A549 (cell line): Measurements from ENCODE around the gene PGLYRP1. TPM values are rescaled to one million over a fixed set of nuclear protein-coding genes. Genes with fewer than 3 reads are reported as not detected.

Experiments used
- ATAC-seq, 2 experiments: fragments of 200-7000 bp in 1 of 2; fragments of >200 bp in 1 of 2; cut with Nextera tagmentation in 1 of 2; cut with Tn5 transposase in 1 of 2; 3 replicates each; pipeline versions ENCODE4 v1.8.0 to v1.9.1; 2018 to 2020; ENCODE audit warnings: mild to moderate bottlenecking in 1 of 2, moderate library complexity in 1 of 2
- CTCF ChIA-PET: fragments of 300-600 bp; sonication (Branson Sonifier 250); formaldehyde crosslinking; extraction: SDS; loops from one replicate; lab custom pipeline; 2021; ENCODE audit warnings: antibody characterized with exemption, inconsistent platforms; lab: Yijun Ruan, JAX
- POLR2A ChIA-PET: fragments of 350-600 bp; formaldehyde crosslinking; extraction: SDS; loops from one replicate; lab custom pipeline; 2021; ENCODE audit warnings: antibody characterized with exemption, inconsistent platforms; lab: Yijun Ruan, JAX
- DNase-seq, 2 experiments: peaks; one replicate each; pipeline versions ENCODE4 v3.0.0 to v3.0.0-alpha.2; 2011 to 2016; ENCODE audit warnings: low read depth in 1 of 2, low spot score in 1 of 2
- FAIRE-seq: peaks from 2 replicates; lab custom pipeline; 2011; peaks lifted over from hg19 to GRCh38; lab: Jason Lieb, UNC
- H3K27ac ChIP-seq, 2 experiments: fragments of >200 bp; sonication (Bioruptor Twin); formaldehyde crosslinking; 3 replicates each; pipeline ENCODE4 v1.5.1; 2016 to 2017
- H3K4me1 ChIP-seq: fragments of >200 bp; sonication (Bioruptor Twin); formaldehyde crosslinking; 3 replicates; pipeline ENCODE4 v1.6.1; 2016
- H3K4me2 ChIP-seq: fragments of >200 bp; sonication (Bioruptor Twin); formaldehyde crosslinking; 3 replicates; pipeline ENCODE4 v1.6.1; 2016
- H3K4me3 ChIP-seq: fragments of >200 bp; sonication (Bioruptor Twin); formaldehyde crosslinking; 3 replicates; pipeline ENCODE4 v1.5.1; 2016
- H3K9me3 ChIP-seq: fragments of >200 bp; sonication (Bioruptor Twin); formaldehyde crosslinking; 3 replicates; pipeline ENCODE4 v1.6.1; 2016
- BCL3 ChIP-seq: fragments of >200 bp; sonication (Bioruptor Twin); formaldehyde crosslinking; IDR thresholded peaks from 3 replicates; pipeline ENCODE4 v1.6.1; 2016
- CBX8 ChIP-seq: fragments of 200-600 bp; sonication (generic); IDR thresholded peaks from 2 replicates; pipeline ENCODE4 v1.6.1; 2016
- CHD4 ChIP-seq: fragments of 200-600 bp; sonication (generic); IDR thresholded peaks from 2 replicates; pipeline ENCODE4 v1.6.1; 2016; ENCODE audit warnings: antibody characterized with exemption, mild to moderate bottlenecking, borderline replicate concordance
- CTCF ChIP-seq: fragments of >200 bp; sonication (Bioruptor Twin); formaldehyde crosslinking; IDR thresholded peaks from 3 replicates; pipeline ENCODE4 v1.5.1; 2016
- HOXB13 ChIP-seq: fragments of 250-450 bp; sonication (Bioruptor Pico); IDR thresholded peaks from 2 replicates; pipeline ENCODE4 v1.5.0; 2020; ENCODE audit warnings: low read depth, mild to moderate bottlenecking, moderate library complexity
- HOXB5 ChIP-seq: fragments of 250-450 bp; sonication (Bioruptor Pico); IDR thresholded peaks from 2 replicates; pipeline ENCODE4 v1.5.0; 2020; ENCODE audit warnings: mild to moderate bottlenecking, moderate library complexity
- JUNB ChIP-seq: fragments of >200 bp; sonication (Bioruptor Twin); formaldehyde crosslinking; IDR thresholded peaks from 2 replicates; pipeline ENCODE4 v1.6.1; 2016
- KDM1A ChIP-seq: fragments of 200-600 bp; sonication (generic); IDR thresholded peaks from 2 replicates; pipeline ENCODE4 v1.6.1; 2016; ENCODE audit warnings: low read depth, mild to moderate bottlenecking
- KDM5A ChIP-seq: fragments of 200-600 bp; sonication (generic); IDR thresholded peaks from 2 replicates; pipeline ENCODE4 v1.6.1; 2016; ENCODE audit warnings: antibody characterized with exemption, mild to moderate bottlenecking
- MAFK ChIP-seq: fragments of 450-650 bp; IDR thresholded peaks from 2 replicates; pipeline ENCODE4 v1.6.1; 2014; ENCODE audit not compliant: partially characterized antibody
- MYC ChIP-seq: IDR thresholded peaks from 2 replicates; pipeline ENCODE4 v1.6.1; 2012; ENCODE audit warnings: mild to moderate bottlenecking, inconsistent platforms, low read length, improper control_type of control experiment, borderline replicate concordance
- NFE2L2 ChIP-seq: fragments of 150-350 bp; conservative IDR thresholded peaks from 2 replicates; pipeline ENCODE4 v1.6.1; 2014; ENCODE audit warnings: low read length
- NR3C1 ChIP-seq: fragments of >200 bp; sonication (Bioruptor Twin); formaldehyde crosslinking; IDR thresholded peaks from 3 replicates; pipeline ENCODE4 v1.6.1; 2017
- RAD21 ChIP-seq, 2 experiments: fragments of >200 bp in 1 of 2; sonication (Bioruptor Twin) in 1 of 2; formaldehyde crosslinking in 1 of 2; IDR thresholded peaks in 1 of 2; conservative IDR thresholded peaks in 1 of 2; 2 replicates in 1 of 2; 3 replicates in 1 of 2; pipeline ENCODE4 v1.6.1; 2012 to 2018; ENCODE audit warnings: inconsistent platforms in 1 of 2
- RARB ChIP-seq: fragments of 250-450 bp; sonication (Bioruptor Pico); IDR thresholded peaks from 2 replicates; pipeline ENCODE4 v1.8.0; 2021; ENCODE audit warnings: mild to moderate bottlenecking, moderate library complexity
- RCOR1 ChIP-seq: fragments of 150-350 bp; IDR thresholded peaks from 2 replicates; pipeline ENCODE4 v1.6.1; 2014; ENCODE audit warnings: antibody characterized with exemption, low read length, low read depth
- RFX5 ChIP-seq: fragments of 450-650 bp; IDR thresholded peaks from 2 replicates; pipeline ENCODE4 v1.7.1; 2014; ENCODE audit warnings: antibody characterized with exemption, mild to moderate bottlenecking, moderate library complexity
- TFCP2L1 ChIP-seq: fragments of 250-450 bp; sonication (Bioruptor Pico); IDR thresholded peaks from 2 replicates; pipeline ENCODE4 v1.5.0; 2021; ENCODE audit warnings: mild to moderate bottlenecking
- USF2 ChIP-seq: fragments of 450-650 bp; IDR thresholded peaks from 2 replicates; pipeline ENCODE4 v1.6.1; 2014; ENCODE audit warnings: antibody characterized with exemption
- ZFP36 ChIP-seq: fragments of 450-650 bp; IDR thresholded peaks from 2 replicates; pipeline ENCODE4 v1.6.1; 2014; ENCODE audit warnings: borderline replicate concordance; ENCODE audit not compliant: partially characterized antibody
- ZNF302 ChIP-seq: fragments of 250-450 bp; sonication (Bioruptor Pico); IDR thresholded peaks from 2 replicates; pipeline ENCODE4 v1.9.0; 2021; ENCODE audit warnings: inconsistent platforms, mild to moderate bottlenecking, moderate library complexity
- ZSCAN20 ChIP-seq: fragments of 250-450 bp; sonication (Bioruptor Pico); IDR thresholded peaks from 2 replicates; pipeline ENCODE4 v1.8.0; 2022; ENCODE audit warnings: mild to moderate bottlenecking, moderate library complexity
- WGBS: methylation state at CpG from one replicate; pipeline ENCODE4 v1.1.6; 2017; ENCODE audit errors: missing lambda C conversion rate; 5-methylcytosine and 5-hydroxymethylcytosine counted together
- polyA plus RNA-seq, 4 experiments: library from polyadenylated mRNA; depleted of rRNA in 3 of 4; stranded (reverse); fragments of >200 nt; fragmentation: RNase III in 1 of 4; extraction: RNeasy Plus Mini Kit Qiagen cat#74134 plus additional on column Dnase treatment in 1 of 4; gene quantifications; 2 replicates in 3 of 4; 3 replicates in 1 of 4; pipeline ENCODE4 v1.2.3, GENCODE V29; 2011 to 2017
- TF ChIP-seq, protein P1 (sequence below): fragments of 250-450 bp; sonication (Bioruptor Pico); IDR thresholded peaks from 2 replicates; pipeline ENCODE4 v1.5.0; 2021; ENCODE audit warnings: mild to moderate bottlenecking, moderate library complexity, borderline replicate concordance
- TF ChIP-seq, protein P2 (sequence below): fragments of 150-350 bp; IDR thresholded peaks from 2 replicates; pipeline ENCODE4 v1.6.1; 2014; ENCODE audit warnings: low read depth, mild to moderate bottlenecking, low read length

Gene PGLYRP1
- polyA plus RNA-seq, 2 of the 4 experiments (the other 2 are of a cell fraction) = not detected

DNA sequence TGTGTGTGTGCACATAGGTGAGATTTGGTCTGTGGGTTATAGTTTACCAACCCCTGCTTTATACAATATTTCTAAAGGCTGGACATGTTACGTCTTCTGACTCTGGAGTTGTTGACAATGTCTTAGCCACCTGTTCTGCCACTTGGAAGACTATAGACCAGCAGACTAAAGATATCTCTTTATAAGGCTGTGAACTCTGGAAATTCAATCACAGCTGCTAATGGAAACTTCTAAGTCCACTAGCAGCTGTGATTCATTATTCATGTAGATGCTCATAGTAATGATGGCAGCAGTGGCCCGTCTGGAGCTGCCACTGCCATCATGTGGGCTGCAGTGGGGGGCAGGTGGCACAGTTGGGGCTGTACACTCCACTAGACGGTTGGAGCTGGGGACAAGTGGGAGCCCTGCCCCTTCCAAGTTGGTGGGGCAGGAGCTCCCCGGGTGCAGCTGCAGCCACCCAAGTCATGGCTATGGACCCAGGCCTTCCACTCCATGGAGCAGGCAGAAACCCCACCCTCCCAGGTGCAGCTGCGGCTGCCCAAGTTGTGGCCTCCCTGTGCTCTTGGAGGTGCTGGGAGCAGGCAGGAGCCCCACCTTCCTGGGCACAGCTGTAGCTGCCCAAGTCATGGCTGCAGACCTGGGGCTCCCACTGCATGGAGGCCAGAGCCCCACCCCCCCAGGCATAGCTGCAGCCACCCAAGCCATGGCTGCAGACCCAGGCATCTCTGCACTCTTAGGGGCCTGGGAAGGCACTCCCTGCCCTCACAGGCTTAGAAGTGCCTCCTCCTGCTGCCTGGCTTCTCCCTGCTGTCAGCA, 9.1 kb upstream of the PGLYRP1 start (continued):
- TF ChIP-seq, protein P1, sequence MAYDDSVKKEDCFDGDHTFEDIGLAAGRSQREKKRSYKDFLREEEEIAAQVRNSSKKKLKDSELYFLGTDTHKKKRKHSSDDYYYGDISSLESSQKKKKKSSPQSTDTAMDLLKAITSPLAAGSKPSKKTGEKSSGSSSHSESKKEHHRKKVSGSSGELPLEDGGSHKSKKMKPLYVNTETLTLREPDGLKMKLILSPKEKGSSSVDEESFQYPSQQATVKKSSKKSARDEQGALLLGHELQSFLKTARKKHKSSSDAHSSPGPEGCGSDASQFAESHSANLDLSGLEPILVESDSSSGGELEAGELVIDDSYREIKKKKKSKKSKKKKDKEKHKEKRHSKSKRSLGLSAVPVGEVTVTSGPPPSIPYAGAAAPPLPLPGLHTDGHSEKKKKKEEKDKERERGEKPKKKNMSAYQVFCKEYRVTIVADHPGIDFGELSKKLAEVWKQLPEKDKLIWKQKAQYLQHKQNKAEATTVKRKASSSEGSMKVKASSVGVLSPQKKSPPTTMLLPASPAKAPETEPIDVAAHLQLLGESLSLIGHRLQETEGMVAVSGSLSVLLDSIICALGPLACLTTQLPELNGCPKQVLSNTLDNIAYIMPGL (CRISPR knock-in tag) = no peak
- TF ChIP-seq ZNF302 (CRISPR knock-in tag) = no peak
- TF ChIP-seq, protein P2, sequence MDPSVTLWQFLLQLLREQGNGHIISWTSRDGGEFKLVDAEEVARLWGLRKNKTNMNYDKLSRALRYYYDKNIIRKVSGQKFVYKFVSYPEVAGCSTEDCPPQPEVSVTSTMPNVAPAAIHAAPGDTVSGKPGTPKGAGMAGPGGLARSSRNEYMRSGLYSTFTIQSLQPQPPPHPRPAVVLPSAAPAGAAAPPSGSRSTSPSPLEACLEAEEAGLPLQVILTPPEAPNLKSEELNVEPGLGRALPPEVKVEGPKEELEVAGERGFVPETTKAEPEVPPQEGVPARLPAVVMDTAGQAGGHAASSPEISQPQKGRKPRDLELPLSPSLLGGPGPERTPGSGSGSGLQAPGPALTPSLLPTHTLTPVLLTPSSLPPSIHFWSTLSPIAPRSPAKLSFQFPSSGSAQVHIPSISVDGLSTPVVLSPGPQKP = no peak

GRCh38 chr19:46030812-46031550, 8.1 kb upstream of the PGLYRP1 start:
- H3K4me2 ChIP-seq = no peak overlapping the region
- WGBS = 77% methylated on average over 12 of the region's 12 CpGs
- no peak for ATAC-seq
- POLR2A ChIA-PET = no interaction called here
- no peaks in the 10 kb centered on the region for H3K9me3 ChIP-seq
- FAIRE-seq = no peak
- no peaks in the 10 kb centered on the region; the same call in 2 of the 3 replicates for H3K4me1 ChIP-seq
- no peak for DNase-seq
- TF ChIP-seq RCOR1 (no peak), KDM1A (no peak), HOXB13 (CRISPR knock-in tag) (no peak), NFE2L2 (no peak), CBX8 (no peak), HOXB5 (no peak)
- CTCF ChIA-PET = interaction anchor here (2.5 to 23.2 kb wide), 3 partner anchors 21 to 49 kb away, joined by 8 to 1009 read pairs (median 713); partner anchors contain the start of gene IGFL4
- no peak overlapping the region for H3K4me3 ChIP-seq
- H3K27ac ChIP-seq = peak overlapping the region in 1 of 2 experiments; percentile 39; a peak in 3 of 6 replicates

GRCh38 chr19:46025835-46026234, 3.0 kb upstream of the PGLYRP1 start:
- FAIRE-seq (no peak), ATAC-seq (no peak), DNase-seq (no peak)
- Histone ChIP-seq H3K9me3 (no peaks in the 10 kb centered on the region), H3K27ac (no peak overlapping the region), H3K4me3 (no peak overlapping the region), H3K4me2 (no peak overlapping the region), H3K4me1 (no peaks in the 10 kb centered on the region; the same call in 2 of the 3 replicates)
- ChIA-PET CTCF (interaction anchor here (0.5 to 23.2 kb wide), 13 partner anchors 8 to 516 kb away, joined by 3 to 1009 read pairs (median 42); partner anchors contain the start of gene IGFL4), POLR2A (interaction anchor here (1.3 kb wide), 1 partner anchor 50 kb away, joined by 4 read pairs; no protein-coding TSS in a partner anchor)
- WGBS = 65% methylated on average over 3 of the region's 3 CpGs
- no peak for TF ChIP-seq CTCF
- no peak for TF ChIP-seq RARB (CRISPR knock-in tag)
- TF ChIP-seq ZFP36 = no peak
- TF ChIP-seq MYC = no peak
- no peak for TF ChIP-seq NR3C1
- TF ChIP-seq KDM5A = no peak
- TF ChIP-seq MAFK = no peak
- TF ChIP-seq TFCP2L1 (CRISPR knock-in tag) = no peak
- TF ChIP-seq, protein P1 (CRISPR knock-in tag) = no peak
- TF ChIP-seq USF2 = no peak
- TF ChIP-seq CHD4 = no peak
- no peak for TF ChIP-seq RAD21 (conservative IDR thresholded peaks at IDR 0.05 in 1 of 2, IDR thresholded peaks at IDR 0.05 in 1 of 2)
- TF ChIP-seq RFX5 = no peak
- no peak for TF ChIP-seq JUNB
- no peak for TF ChIP-seq ZSCAN20 (CRISPR knock-in tag)
- TF ChIP-seq BCL3 = no peak
